Right lobe of liver (tissue), 6 donors: ENCODE results near the gene SLPI. TPM values are rescaled to one million over a fixed set of nuclear protein-coding genes. Genes with fewer than 3 reads are reported as not detected.

Experiments
- ATAC-seq, 4 donors: fragments of 200-7000 bp; cut with Tn5 transposase; one replicate each; pipeline ENCODE4 v1.9.1; 2020; ENCODE audit warnings: mild to moderate bottlenecking in 4 of 4, moderate library complexity in 4 of 4
- DNase-seq, 3 donors: peaks; one replicate each; pipeline ENCODE4 v3.0.0-alpha.2; 2020
- H3K27ac ChIP-seq, 3 donors: fragments of 200-600 bp; one replicate each; pipeline ENCODE4 v1.8.0; 2022
- H3K27me3 ChIP-seq, 2 donors: fragments of 200-600 bp; one replicate each; pipeline ENCODE4 v1.8.0; 2022
- H3K36me3 ChIP-seq, 4 donors: fragments of 200-600 bp; sonication (generic) in 1 of 4; one replicate each; pipeline versions ENCODE4 v1.5.1 to v1.8.0; 2017 to 2022; ENCODE audit warnings: control low read depth in 1 of 4
- H3K4me1 ChIP-seq, 4 donors: fragments of 200-600 bp; sonication (generic) in 1 of 4; one replicate each; pipeline versions ENCODE4 v1.5.1 to v1.8.0; 2017 to 2022; ENCODE audit warnings: control low read depth in 1 of 4
- H3K4me3 ChIP-seq, 3 donors: fragments of 200-600 bp; one replicate each; pipeline ENCODE4 v1.8.0; 2022
- H3K9me3 ChIP-seq, 4 donors: fragments of 200-600 bp; sonication (generic) in 1 of 4; one replicate each; pipeline versions ENCODE4 v1.5.1 to v1.8.0; 2017 to 2022; ENCODE audit warnings: control low read depth in 1 of 4
- POLR2A ChIP-seq: fragments of 450-650 bp; IDR thresholded peaks from one replicate; pipeline ENCODE4 v1.6.1; 2017; ENCODE audit warnings: antibody characterized with exemption, mild to moderate bottlenecking
- WGBS: methylation state at CpG from one replicate; pipeline ENCODE4 v1.1.6; 2018; ENCODE audit warnings: low coverage, low lambda C conversion rate; ENCODE audit not compliant: insufficient coverage; ENCODE audit errors: missing lambda C conversion rate; 5-methylcytosine and 5-hydroxymethylcytosine counted together
- intact Hi-C, 2 donors: fragments of 100-400 bp; cut with DNase I; formaldehyde crosslinking; loops; one replicate each; pipeline versions ENCODE4 v1.11.2 to v1.14.1; 2022
- total RNA-seq, 6 experiments: library from RNA; depleted of rRNA in 2 of 6; stranded (reverse); fragments of >200 nt in 2 of 6; fragmentation: NEBNext Ultra II Directional in 3 of 6; extraction: Animal tissue kit (Norgen Biotek cat#: 25700) in 3 of 6; gene quantifications; one replicate each; pipeline versions ENCODE4 v1.1.0 to v1.2.4, GENCODE V29; 2016 to 2023
- TF ChIP-seq, protein P1 (sequence below), 4 donors: fragments of 200-600 bp in 3 of 4; fragments of 450-650 bp in 1 of 4; IDR thresholded peaks; one replicate each; pipeline versions ENCODE4 v1.5.1 to v1.8.0; 2016 to 2022; ENCODE audit warnings: antibody characterized with exemption in 4 of 4, mild to moderate bottlenecking in 2 of 4
- donor health status: DM: no; HTN: yes; CAD: no.
- donor health status: DM: no; HTN: no; CAD: no.
- donor health status: DM: no; HTN: no; CAD: no.
- donor health status: DM: no; HTN: yes; CAD: no.
- donor health status: DM: no; HTN: yes; CAD: no.

SLPI gene
- total RNA-seq, 6 experiments from 2014 or later = 51.9 to 197 (median 169) TPM

- intact Hi-C loops = no loop called here
- no peaks in the 10 kb centered on the region for H3K4me1 ChIP-seq
- H3K27me3 ChIP-seq = no peaks in the 10 kb centered on the region
- 64% methylated on average over 3 of the region's 3 CpGs for whole genome bisulfite sequencing
- H3K9me3 ChIP-seq = no peaks in the 10 kb centered on the region
- H3K4me3 ChIP-seq = no peak overlapping the region
- no peak for DNase-seq
- no peak overlapping the region for H3K27ac ChIP-seq
- no peak for ATAC-seq
- no peaks in the 10 kb centered on the region for H3K36me3 ChIP-seq
- TF ChIP-seq, protein P1, sequence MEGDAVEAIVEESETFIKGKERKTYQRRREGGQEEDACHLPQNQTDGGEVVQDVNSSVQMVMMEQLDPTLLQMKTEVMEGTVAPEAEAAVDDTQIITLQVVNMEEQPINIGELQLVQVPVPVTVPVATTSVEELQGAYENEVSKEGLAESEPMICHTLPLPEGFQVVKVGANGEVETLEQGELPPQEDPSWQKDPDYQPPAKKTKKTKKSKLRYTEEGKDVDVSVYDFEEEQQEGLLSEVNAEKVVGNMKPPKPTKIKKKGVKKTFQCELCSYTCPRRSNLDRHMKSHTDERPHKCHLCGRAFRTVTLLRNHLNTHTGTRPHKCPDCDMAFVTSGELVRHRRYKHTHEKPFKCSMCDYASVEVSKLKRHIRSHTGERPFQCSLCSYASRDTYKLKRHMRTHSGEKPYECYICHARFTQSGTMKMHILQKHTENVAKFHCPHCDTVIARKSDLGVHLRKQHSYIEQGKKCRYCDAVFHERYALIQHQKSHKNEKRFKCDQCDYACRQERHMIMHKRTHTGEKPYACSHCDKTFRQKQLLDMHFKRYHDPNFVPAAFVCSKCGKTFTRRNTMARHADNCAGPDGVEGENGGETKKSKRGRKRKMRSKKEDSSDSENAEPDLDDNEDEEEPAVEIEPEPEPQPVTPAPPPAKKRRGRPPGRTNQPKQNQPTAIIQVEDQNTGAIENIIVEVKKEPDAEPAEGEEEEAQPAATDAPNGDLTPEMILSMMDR (IDR thresholded peaks at IDR 0.05) = no peak
- no peak for TF ChIP-seq POLR2A
These were observed 41.5 kb downstream of the SLPI start for GRCh38 chr20:45212836-45213235.

DNA sequence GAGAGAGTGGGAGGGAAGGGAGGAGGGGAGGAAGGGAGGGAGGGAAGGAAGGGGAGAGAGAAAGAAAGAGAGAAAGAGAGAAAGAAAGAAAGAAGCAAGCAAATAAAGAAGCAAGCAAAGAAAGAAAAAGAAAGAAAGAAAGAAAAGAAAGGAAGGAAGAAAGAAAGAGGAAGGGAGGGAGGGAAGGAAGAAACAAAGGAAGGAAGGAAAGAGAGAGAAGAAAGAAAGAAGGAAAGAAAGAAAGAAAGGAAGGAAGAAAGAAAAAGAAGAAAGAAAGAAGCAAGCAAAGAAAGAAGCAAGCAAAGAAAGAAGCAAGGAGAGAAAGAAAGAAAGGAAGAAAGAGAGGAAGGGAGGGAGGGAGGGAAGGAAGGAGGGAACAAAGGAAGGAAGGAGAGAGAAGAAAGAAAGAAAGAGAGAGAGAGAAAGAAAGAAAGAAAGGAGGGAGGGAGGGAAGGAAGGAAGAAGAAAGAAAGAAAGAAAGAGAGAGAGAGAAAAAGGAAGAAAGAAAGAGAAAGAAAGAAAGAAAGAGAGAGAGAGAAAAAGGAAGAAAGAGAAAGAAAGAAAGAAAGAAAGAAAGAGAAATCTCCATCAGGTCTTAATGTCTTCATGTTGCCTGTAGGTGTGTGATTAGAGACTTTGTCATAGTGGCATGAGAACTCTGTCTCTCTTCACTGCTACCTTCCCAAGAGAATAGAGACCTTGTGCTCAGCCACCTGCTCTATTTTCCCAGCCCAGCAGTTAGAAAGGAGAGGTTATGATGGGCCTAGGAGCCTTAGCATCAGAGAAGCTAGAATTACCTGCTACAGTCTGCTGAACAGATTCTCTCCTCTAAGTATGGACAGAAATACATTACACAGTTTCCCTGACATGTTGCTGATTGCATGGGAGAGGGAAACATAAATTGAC is 42.5 kb downstream of the SLPI start:
- Histone ChIP-seq H3K36me3 (no peaks in the 10 kb centered on the region), H3K4me3 (no peak overlapping the region), H3K27me3 (no peaks in the 10 kb centered on the region), H3K4me1 (no peaks in the 10 kb centered on the region), H3K9me3 (no peaks in the 10 kb centered on the region), H3K27ac (no peak overlapping the region)
- no peak for ATAC-seq
- TF ChIP-seq, protein P1 (IDR thresholded peaks at IDR 0.05) = no peak
- no peak for TF ChIP-seq POLR2A
- intact Hi-C loops = no loop called here
- no peak for DNase-seq

GRCh38 chr20:45209924-45210323 is 44.4 kb downstream of the SLPI start:
- no peaks in the 10 kb centered on the region for H3K9me3 ChIP-seq
- H3K27me3 ChIP-seq = no peaks in the 10 kb centered on the region
- no peak overlapping the region for H3K27ac ChIP-seq
- ATAC-seq (no peak), DNase-seq (no peak)
- intact Hi-C loops = no loop called here
- no peaks in the 10 kb centered on the region for H3K4me1 ChIP-seq
- TF ChIP-seq POLR2A = no peak
- TF ChIP-seq, protein P1 (IDR thresholded peaks at IDR 0.05) = no peak
- 78% methylated on average over 1 of the region's 1 CpG for WGBS
- H3K4me3 ChIP-seq = no peak overlapping the region
- no peaks in the 10 kb centered on the region for H3K36me3 ChIP-seq

GRCh38 chr20:45206725-45207124 is 47.6 kb downstream of the SLPI start, which contains the start of gene SEMG1:
Gene SEMG1 (plus strand): TSS chr20:45207033. CDS start chr20:45207054, 21 bp downstream.
- no peak within 1 kb of the TSS for H3K4me3 ChIP-seq
- no peaks in the 10 kb centered on the region for H3K36me3 ChIP-seq
- no peaks in the 10 kb centered on the region for H3K9me3 ChIP-seq
- TF ChIP-seq, protein P1 (IDR thresholded peaks at IDR 0.05) = no peak
- no peak for TF ChIP-seq POLR2A
- DNase-seq (no peak), ATAC-seq (no peak)
- H3K27me3 ChIP-seq = no peaks in the 10 kb centered on the region
- WGBS = 17% methylated on average over 1 of the region's 1 CpG
- no peaks in the 10 kb centered on the region for H3K4me1 ChIP-seq
- intact Hi-C loops = no loop called here
- H3K27ac ChIP-seq = no peak within 1 kb of the TSS

Other genes with a start within 250 kb of the SLPI start
- gene KCNS1, start 153.4 kb downstream of the SLPI start, total RNA-seq = under 1 TPM in 1 of 6 experiments, not detected in 5; 0.12 TPM
- gene WFDC5, start 139.4 kb downstream of the SLPI start, total RNA-seq = not detected
- not detected for gene WFDC12, start 130.1 kb downstream of the SLPI start, total RNA-seq
- gene PI3, start 79.7 kb downstream of the SLPI start, total RNA-seq = not detected
- not detected for gene SEMG1, start 47.5 kb downstream of the SLPI start, total RNA-seq
- not detected for gene SEMG2, start 33.2 kb downstream of the SLPI start, total RNA-seq
- not detected for gene RBPJL, start 52.3 kb upstream of the SLPI start, total RNA-seq
- not detected for gene MATN4, start 53.7 kb upstream of the SLPI start, total RNA-seq
- 100 to 1,000 TPM in 4 of 6 experiments, 10 to 100 TPM in 2; 84.3 to 373 (median 116) TPM for gene SDC4, start 93.9 kb upstream of the SLPI start, total RNA-seq
- 10 to 100 TPM; 16.6 to 26.2 (median 20.8) TPM for gene SYS1, start 108.6 kb upstream of the SLPI start, total RNA-seq
- not detected for gene TP53TG5, start 123.8 kb upstream of the SLPI start, total RNA-seq
- gene DBNDD2, start 153.7 kb upstream of the SLPI start, total RNA-seq = 1 to 10 TPM; 2.3 to 5.3 (median 3.3) TPM
- gene PIGT, start 161.6 kb upstream of the SLPI start, total RNA-seq = 10 to 100 TPM; 35.7 to 58.4 (median 40.5) TPM
- 1 to 10 TPM in 4 of 6 experiments, under 1 TPM in 1, not detected in 1; 0.77 to 2.8 (median 1.8) TPM for gene WFDC2, start 215.2 kb upstream of the SLPI start, total RNA-seq